ENCODE measurements around the gene FAM110A.

GRCh38 chr20:796921-797320 lies 36.6 kb upstream of the FAM110A start:
- TF ChIP-seq CEBPG (CRISPR knock-in tag; IDR thresholded peaks at IDR 0.05) = no peak
- TF ChIP-seq CEBPG (tag; conservative IDR thresholded peaks at IDR 0.05 in 1 of 2, IDR thresholded peaks at IDR 0.05 in 1 of 2) = no peak
- no peak for TF ChIP-seq ARHGAP35 (IDR thresholded peaks at IDR 0.05; ENCODE audit: partially characterized antibody)
